Heart left ventricle (tissue), 13 donors: ENCODE results near the gene YPEL5.

Experiments
- CTCF ChIP-seq, 12 donors: fragments of 200-600 bp; sonication (generic) in 4 of 12; IDR thresholded peaks; one replicate each; pipeline versions ENCODE4 v1.5.0 to v1.8.0; 2018 to 2022; ENCODE audit warnings: antibody characterized with exemption in 12 of 12, mild to moderate bottlenecking in 5 of 12
- POLR2A ChIP-seq, 2 donors: fragments of 450-650 bp; IDR thresholded peaks; one replicate each; pipeline ENCODE4 v1.6.1; 2017; ENCODE audit warnings: antibody characterized with exemption in 2 of 2, mild to moderate bottlenecking in 2 of 2, moderate library complexity in 2 of 2
- donor health status: ischemic (EF 13 %, LVEDD 7.1; RV severe dilation, severe dysfunction).
- donor health status: DM: no; HTN: yes; CAD: no.
- donor health status: DM: no; HTN: no; CAD: no.
- donor health status: ischemic (EF 25% LVEDD 6.9; RV normal size, moderate dysfunction).
- donor health status: ischemic (EF 25% LVEDD 5.7; RV mildly dilated, moderate dysfunction).
- donor health status: ischemic (EF 35%, LVEDD 5.7; RV mildly dilated, moderate dysfunction).
- donor health status: nonischemic (EF 11% LVEDD 7.7; RV severe dilation, severe dysfunction).
- donor health status: DM: yes; HTN: yes; CAD: no.
- donor health status: PGD.
- donor health status: ischemic (EF 29% LVEDD 5.4; RV normal size, mild dysfunction).
- donor health status: nonischemic (EF 23%, LVEDD 6.1; RV moderate dilation, normal function).

- TF ChIP-seq CTCF (IDR thresholded peaks at IDR 0.05) = no peak
- TF ChIP-seq POLR2A (IDR thresholded peaks at IDR 0.05) = no peak
Measured at GRCh38 chr2:30190637-30191036, 43.8 kb downstream of the YPEL5 start.
